HepG2 (cell line): ENCODE results near the gene FRMD4A. TPM values are rescaled to one million over a fixed set of nuclear protein-coding genes. Genes with fewer than 3 reads are reported as not detected.

Experiments
- ATAC-seq: fragments of 200-7000 bp; cut with Tn5 transposase; 3 replicates; pipeline ENCODE4 v1.9.1; 2020; ENCODE audit warnings: mild to moderate bottlenecking, moderate library complexity
- BruUV-seq: library from RNA; stranded (reverse); fragments of 400-500 nt; replicated peaks from 2 replicates; lab custom pipeline; 2021; lab: Mats Ljungman, UMichigan
- CTCF ChIA-PET: fragments of 300-600 bp; formaldehyde crosslinking; extraction: SDS; loops from one replicate; lab custom pipeline; 2021; ENCODE audit warnings: low total read pairs, inconsistent platforms, low intra/inter-chr PET ratio; lab: Yijun Ruan, JAX
- POLR2A ChIA-PET: fragments of 350-600 bp; sonication (Branson Sonifier 250); formaldehyde crosslinking; loops from one replicate; lab custom pipeline; 2020; ENCODE audit warnings: antibody characterized with exemption, inconsistent platforms; lab: Yijun Ruan, JAX
- DNase-seq: peaks from one replicate; pipeline ENCODE4 v3.0.0-alpha.2; 2015; ENCODE audit warnings: low spot score
- FAIRE-seq: peaks from 3 replicates; lab custom pipeline; 2011; peaks lifted over from hg19 to GRCh38; lab: Jason Lieb, UNC
- H2AFZ ChIP-seq: one replicate; pipeline ENCODE4 v1.6.1; 2011; ENCODE audit warnings: low read length, inconsistent platforms
- H3K27ac ChIP-seq: fragments of 300-600 bp; 3 replicates; pipeline ENCODE4 v1.8.0; 2011; ENCODE audit warnings: mixed run types, mild to moderate bottlenecking, mixed read lengths, low read length, inconsistent platforms; ENCODE audit not compliant: insufficient read depth; ENCODE audit errors: extremely low read length
- H3K27me3 ChIP-seq, 2 experiments: fragments of 200-600 bp in 1 of 2; 2 replicates in 1 of 2; 3 replicates in 1 of 2; pipeline versions ENCODE4 v1.6.0 to v1.8.0; 2011; ENCODE audit warnings: low read length in 2 of 2, mild to moderate bottlenecking in 2 of 2, moderate library complexity in 2 of 2, inconsistent platforms in 1 of 2; ENCODE audit not compliant: insufficient read depth in 2 of 2, control insufficient read depth in 1 of 2
- H3K36me3 ChIP-seq, 2 experiments: fragments of 200-600 bp in 1 of 2; replicated peaks in 1 of 2; 2 replicates in 1 of 2; 3 replicates in 1 of 2; pipeline versions ENCODE4 v1.5.1 to v1.8.0; 2011; ENCODE audit warnings: low read length in 2 of 2, inconsistent platforms in 1 of 2; ENCODE audit not compliant: insufficient read depth in 2 of 2, control insufficient read depth in 1 of 2
- H3K4me1 ChIP-seq: 2 replicates; pipeline ENCODE4 v1.5.1; 2012; ENCODE audit warnings: low read length, inconsistent platforms; ENCODE audit not compliant: insufficient read depth
- H3K4me2 ChIP-seq: 2 replicates; pipeline ENCODE4 v1.6.0; 2011; ENCODE audit warnings: low read depth, low read length, inconsistent platforms
- H3K4me3 ChIP-seq, 3 experiments: fragments of 200-600 bp in 1 of 3; sonication (generic), shearing (Covaris generic) in 1 of 3; replicated peaks in 1 of 3; 2 replicates each; pipeline ENCODE4 v1.5.1; 2011 to 2016; ENCODE audit warnings: low read length in 3 of 3, inconsistent platforms in 2 of 3, low read depth in 2 of 3, mild to moderate bottlenecking in 2 of 3, control low read depth in 1 of 3, mixed read lengths in 1 of 3; ENCODE audit not compliant: insufficient read depth in 1 of 3
- H3K79me2 ChIP-seq: one replicate; pipeline ENCODE4 v1.6.1; 2011; ENCODE audit warnings: low read length, inconsistent platforms; ENCODE audit not compliant: insufficient read depth
- H3K9ac ChIP-seq: 2 replicates; pipeline ENCODE4 v1.6.0; 2011; ENCODE audit warnings: mild to moderate bottlenecking, low read depth, low read length, inconsistent platforms; ENCODE audit not compliant: insufficient read depth
- H3K9me3 ChIP-seq: 2 replicates; pipeline ENCODE4 v1.5.1; 2012; ENCODE audit warnings: mild to moderate bottlenecking, low read length
- H4K20me1 ChIP-seq: 2 replicates; pipeline ENCODE4 v1.6.0; 2011; ENCODE audit warnings: inconsistent platforms, mild to moderate bottlenecking, low read length, moderate library complexity; ENCODE audit not compliant: insufficient read depth
- CEBPG ChIP-seq: IDR thresholded peaks from 2 replicates; pipeline ENCODE4 v1.6.1; 2016
- E2F2 ChIP-seq: sonication (generic); formaldehyde crosslinking; IDR thresholded peaks from 2 replicates; pipeline ENCODE4 v1.4.0; 2020; ENCODE audit warnings: missing genetic modification reagents, borderline replicate concordance
- JUNB ChIP-seq: sonication (generic); formaldehyde crosslinking; IDR thresholded peaks from 2 replicates; pipeline ENCODE4 v1.8.0; 2022; ENCODE audit warnings: missing genetic modification reagents, mild to moderate bottlenecking, borderline replicate concordance
- KDM5B ChIP-seq: sonication (generic); formaldehyde crosslinking; IDR thresholded peaks from 2 replicates; pipeline ENCODE4 v1.4.0; 2020; ENCODE audit warnings: missing genetic modification reagents, mild to moderate bottlenecking, borderline replicate concordance
- MAF1 ChIP-seq: sonication (generic); formaldehyde crosslinking; IDR thresholded peaks from 2 replicates; pipeline ENCODE4 v1.5.0; 2020; ENCODE audit warnings: missing genetic modification reagents, borderline replicate concordance
- MXD4 ChIP-seq: IDR thresholded peaks from 2 replicates; pipeline ENCODE4 v1.6.1; 2016; ENCODE audit warnings: mild to moderate bottlenecking, missing biosample characterization, missing genetic modification reagents
- NAIF1 ChIP-seq: sonication (generic); formaldehyde crosslinking; IDR thresholded peaks from 2 replicates; pipeline ENCODE4 v1.5.0; 2020; ENCODE audit warnings: mild to moderate bottlenecking, missing genetic modification reagents, borderline replicate concordance
- NCOA2 ChIP-seq: sonication (generic); formaldehyde crosslinking; IDR thresholded peaks from 2 replicates; pipeline ENCODE4 v1.8.0; 2022; ENCODE audit warnings: inconsistent platforms
- NFYB ChIP-seq: sonication (generic); formaldehyde crosslinking; IDR thresholded peaks from 2 replicates; pipeline ENCODE4 v1.4.0; 2020; ENCODE audit warnings: missing genetic modification reagents
- PHF5A ChIP-seq: IDR thresholded peaks from one replicate; pipeline ENCODE4 v1.6.1; 2018; ENCODE audit warnings: low read depth, missing genetic modification reagents; ENCODE audit not compliant: unreplicated experiment
- RORA ChIP-seq: sonication (generic); formaldehyde crosslinking; IDR thresholded peaks from 2 replicates; pipeline ENCODE4 v1.5.0; 2020; ENCODE audit warnings: mild to moderate bottlenecking, missing genetic modification reagents, moderate library complexity
- XBP1 ChIP-seq: sonication (generic); formaldehyde crosslinking; IDR thresholded peaks from 2 replicates; pipeline ENCODE4 v1.5.0; 2020; ENCODE audit warnings: missing genetic modification reagents
- ZBTB20 ChIP-seq: sonication (generic); formaldehyde crosslinking; IDR thresholded peaks from 2 replicates; pipeline ENCODE4 v1.8.1; 2023; ENCODE audit warnings: missing genetic modification reagents, low read depth, mild to moderate bottlenecking, borderline replicate concordance
- ZNF18 ChIP-seq: sonication (generic); formaldehyde crosslinking; IDR thresholded peaks from 2 replicates; pipeline ENCODE4 v1.8.0; 2022; ENCODE audit warnings: mild to moderate bottlenecking, missing genetic modification reagents; ENCODE audit not compliant: insufficient replicate concordance
- ZNF335 ChIP-seq: sonication (generic); formaldehyde crosslinking; IDR thresholded peaks from 2 replicates; pipeline ENCODE4 v1.4.0; 2020; ENCODE audit warnings: missing genetic modification reagents
- ZNF446 ChIP-seq: sonication (generic); formaldehyde crosslinking; IDR thresholded peaks from 2 replicates; pipeline ENCODE4 v1.5.0; 2020; ENCODE audit warnings: mild to moderate bottlenecking, missing genetic modification reagents
- ZNF619 ChIP-seq: sonication (generic); formaldehyde crosslinking; IDR thresholded peaks from 2 replicates; pipeline ENCODE4 v1.4.0; 2020; ENCODE audit warnings: mild to moderate bottlenecking, missing genetic modification reagents
- ZNF747 ChIP-seq: sonication (generic); formaldehyde crosslinking; IDR thresholded peaks from 2 replicates; pipeline ENCODE4 v1.8.1; 2023; ENCODE audit warnings: missing genetic modification reagents, mild to moderate bottlenecking, borderline replicate concordance
- ZNF772 ChIP-seq: sonication (generic); formaldehyde crosslinking; IDR thresholded peaks from 2 replicates; pipeline ENCODE4 v1.5.0; 2020; ENCODE audit warnings: mild to moderate bottlenecking, missing genetic modification reagents
- ZSCAN22 ChIP-seq: sonication (generic); formaldehyde crosslinking; IDR thresholded peaks from 2 replicates; pipeline ENCODE4 v1.4.0; 2020; ENCODE audit warnings: mild to moderate bottlenecking, missing genetic modification reagents
- WGBS: methylation state at CpG from one replicate; pipeline ENCODE4 v1.1.6; 2017; ENCODE audit warnings: low lambda C conversion rate; 5-methylcytosine and 5-hydroxymethylcytosine counted together
- in situ Hi-C: cut with HindIII; loops from 2 replicates; pipeline ENCODE4 v1.10.0; 2017; ENCODE audit warnings: low pct_unique_long_range_greater_than_20kb; ENCODE audit not compliant: extremely low pct_ligation_motif_present
- intact Hi-C: fragments of 100-400 bp; cut with micrococcal nuclease; formaldehyde crosslinking; loops from one replicate; pipeline ENCODE4 v1.10.0; 2022; ENCODE audit not compliant: unreplicated experiment
- polyA plus RNA-seq, 8 experiments: library from polyadenylated mRNA; depleted of rRNA in 3 of 8; stranded (reverse) in 7 of 8; unstranded in 1 of 8; fragments of >200 nt; fragmentation: Illumina TruSeq in 4 of 8; extraction: Trizol in 4 of 8; gene quantifications; 2 replicates each; pipeline versions ENCODE4 v1.2.1 to v1.2.3, GENCODE V29; 2011 to 2016; ENCODE audit warnings: low read depth in 4 of 8, missing spikeins in 1 of 8, mixed read lengths in 1 of 8; ENCODE audit not compliant: insufficient read depth in 1 of 8
- total RNA-seq, 5 experiments: library from RNA; depleted of rRNA; stranded (reverse); fragments of >200 nt; fragmentation: Illumina TruSeq; extraction: Trizol; gene quantifications; 2 replicates each; pipeline ENCODE4 v1.2.3, GENCODE V29; 2016; ENCODE audit warnings: low read depth in 1 of 5

The FRMD4A gene
- total and polyA plus RNA-seq, 2 of the 13 experiments (the other 11 are each of a cell fraction or from before 2014, with no cell fraction given) = 0.09 to 0.26 TPM

- intact Hi-C loops (loop anchor here (10.0 kb wide), 1 partner anchor 134 kb away; no protein-coding TSS in a partner anchor), in situ Hi-C loops (no loop called here)
- no TSS peak for BruUV-seq
- no peaks in the 10 kb centered on the region for H4K20me1 ChIP-seq
- POLR2A ChIA-PET = no interaction called here
- FAIRE-seq (no peak), DNase-seq (no peak)
- H3K79me2 ChIP-seq = no peaks in the 10 kb centered on the region
- no peak overlapping the region for H3K4me3 ChIP-seq
- TF ChIP-seq RORA (CRISPR knock-in tag) (no peak), ZNF18 (CRISPR knock-in tag) (no peak), KDM5B (CRISPR knock-in tag) (no peak), MAF1 (CRISPR knock-in tag) (no peak), XBP1 (CRISPR knock-in tag) (no peak), ZNF335 (no peak), ZBTB20 (CRISPR knock-in tag) (no peak), NCOA2 (CRISPR knock-in tag) (no peak), ZNF619 (CRISPR knock-in tag) (no peak), MXD4 (no peak), E2F2 (CRISPR knock-in tag) (no peak), CEBPG (CRISPR knock-in tag) (no peak), JUNB (CRISPR knock-in tag) (no peak), NFYB (no peak), ZNF747 (CRISPR knock-in tag) (no peak), ZNF446 (no peak), NAIF1 (no peak), ZNF772 (no peak), PHF5A (CRISPR knock-in tag) (no peak), ZSCAN22 (CRISPR knock-in tag) (no peak)
- TF ChIP-seq, all 625 proteins: peak for 0
- no peak overlapping the region for H3K4me2 ChIP-seq
- no peak overlapping the region for H3K9ac ChIP-seq
- CTCF ChIA-PET = no interaction called here
- 17% methylated on average over 6 of the region's 6 CpGs for WGBS
- H3K9me3 ChIP-seq = no peaks in the 10 kb centered on the region
- H3K36me3 ChIP-seq = no peaks in the 10 kb centered on the region
- no peak overlapping the region for H3K27ac ChIP-seq
- H2AFZ ChIP-seq = no peak overlapping the region
- H3K27me3 ChIP-seq = peaks cover 1 to 41% of the 10 kb centered on the region in 2 experiments; a peak in 4 of 5 replicates
- ATAC-seq = no peak
- no peaks in the 10 kb centered on the region for H3K4me1 ChIP-seq
Measured at GRCh38 chr10:14328881-14329672, 1.6 kb downstream of the FRMD4A start.
